Measurements from ENCODE around the gene MRTO4.

MRTO4 gene

GRCh38 chr1:19257178-19257914 lies 5.7 kb downstream of the MRTO4 start:
- no peak overlapping the region for H3K27ac ChIP-seq (ENCODE audit: extremely low read depth, low read depth, low read length)
- peaks cover 6 to 84% of the 10 kb centered on the region in 2 experiments; a peak in 2 of 3 replicates for H3K36me3 ChIP-seq (ENCODE audit: control insufficient read depth in 2 of 2, insufficient read depth in 1 of 2, low read length in 2 of 2)
- CTCF ChIA-PET = interaction anchor here (0.6 to 1.0 kb wide), 3 partner anchors 16 to 153 kb away, joined by 3 to 4 read pairs (median 3); no protein-coding TSS in a partner anchor
- no peaks in the 10 kb centered on the region for H3K9me3 ChIP-seq (ENCODE audit: control insufficient read depth, insufficient read depth, low read depth, low read length)
- POLR2A ChIA-PET = no interaction called here
- no peak overlapping the region for H3K4me3 ChIP-seq (ENCODE audit: low read depth, low read length)
- TF ChIP-seq ZNF280D (tag by site-specific recombination; IDR thresholded peaks at IDR 0.05) (no peak), ZNF610 (tag by site-specific recombination; IDR thresholded peaks at IDR 0.05; ENCODE audit: borderline replicate concordance) (no peak), ZNF488 (tag by site-specific recombination; IDR thresholded peaks at IDR 0.05) (no peak), MZF1 (tag by site-specific recombination; IDR thresholded peaks at IDR 0.05; ENCODE audit: borderline replicate concordance) (no peak), GFI1B (tag by site-specific recombination; IDR thresholded peaks at IDR 0.05) (no peak), ZNF621 (tag by site-specific recombination; IDR thresholded peaks at IDR 0.05) (no peak), ZNF121 (tag by site-specific recombination; IDR thresholded peaks at IDR 0.05) (no peak), ZSCAN30 (tag by site-specific recombination; IDR thresholded peaks at IDR 0.05) (no peak), ZNF571 (tag by site-specific recombination; IDR thresholded peaks at IDR 0.05) (no peak), ZNF138 (tag by site-specific recombination; IDR thresholded peaks at IDR 0.05; ENCODE audit: borderline replicate concordance) (no peak), ZNF302 (tag by site-specific recombination; IDR thresholded peaks at IDR 0.05; ENCODE audit: low read depth) (no peak), ZNF518A (tag by site-specific recombination; conservative IDR thresholded peaks at IDR 0.05; ENCODE audit: low read depth) (no peak), RBAK (tag by site-specific recombination; IDR thresholded peaks at IDR 0.05) (no peak), YY2 (tag by site-specific recombination; IDR thresholded peaks at IDR 0.05) (no peak), ZNF623 (tag by site-specific recombination; IDR thresholded peaks at IDR 0.05) (no peak), WT1 (tag by site-specific recombination; IDR thresholded peaks at IDR 0.05) (no peak)
- H3K4me1 ChIP-seq (ENCODE audit: control insufficient read depth, insufficient read depth, low read length) = no peaks in the 10 kb centered on the region

- Histone ChIP-seq H3K4me1 (ENCODE audit: control insufficient read depth, insufficient read depth, low read length) (no peaks in the 10 kb centered on the region), H3K4me3 (ENCODE audit: low read depth, low read length) (no peak overlapping the region), H3K9me3 (ENCODE audit: control insufficient read depth, insufficient read depth, low read depth, low read length) (no peaks in the 10 kb centered on the region), H3K27ac (ENCODE audit: extremely low read depth, low read depth, low read length) (no peak overlapping the region), H3K36me3 (ENCODE audit: control insufficient read depth in 2 of 2, insufficient read depth in 1 of 2, low read length in 2 of 2) (peaks cover 6 to 81% of the 10 kb centered on the region in 2 experiments; a peak in 2 of 3 replicates)
- CTCF ChIA-PET = no interaction called here
- POLR2A ChIA-PET = no interaction called here
- TF ChIP-seq ZNF132 (tag by site-specific recombination; IDR thresholded peaks at IDR 0.05; ENCODE audit: borderline replicate concordance) (no peak), ZNF140 (tag by site-specific recombination; IDR thresholded peaks at IDR 0.05) (no peak), ZNF571 (tag by site-specific recombination; IDR thresholded peaks at IDR 0.05) (no peak), ZBTB11 (tag by site-specific recombination; conservative IDR thresholded peaks at IDR 0.05; ENCODE audit: low read depth) (no peak), GLI4 (tag by site-specific recombination; IDR thresholded peaks at IDR 0.05) (no peak), ZSCAN16 (tag by site-specific recombination; IDR thresholded peaks at IDR 0.05) (no peak)
Observed at GRCh38 chr1:19258353-19258752, 6.7 kb downstream of the MRTO4 start.

All from HEK293 (cell line).